Measurements from ENCODE around the gene NIPAL3.

DNA sequence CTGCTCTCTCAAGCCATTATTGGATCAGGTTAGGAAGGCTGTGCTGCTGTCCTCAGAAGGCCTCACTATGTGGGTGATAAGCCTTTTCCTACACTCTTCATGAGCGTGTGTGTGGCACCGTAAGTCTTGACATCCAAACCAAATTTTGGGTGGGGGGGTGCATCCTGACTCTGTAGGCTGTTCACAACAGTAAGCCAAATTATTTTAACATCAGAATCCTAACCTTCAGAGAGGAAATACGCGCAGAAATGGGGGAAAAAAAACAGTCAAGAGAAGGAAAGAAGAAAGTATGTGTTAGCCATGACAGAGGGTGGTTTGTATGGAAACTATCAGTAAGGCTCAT is 23.0 kb upstream of the NIPAL3 start:
- TF ChIP-seq, protein P1, sequence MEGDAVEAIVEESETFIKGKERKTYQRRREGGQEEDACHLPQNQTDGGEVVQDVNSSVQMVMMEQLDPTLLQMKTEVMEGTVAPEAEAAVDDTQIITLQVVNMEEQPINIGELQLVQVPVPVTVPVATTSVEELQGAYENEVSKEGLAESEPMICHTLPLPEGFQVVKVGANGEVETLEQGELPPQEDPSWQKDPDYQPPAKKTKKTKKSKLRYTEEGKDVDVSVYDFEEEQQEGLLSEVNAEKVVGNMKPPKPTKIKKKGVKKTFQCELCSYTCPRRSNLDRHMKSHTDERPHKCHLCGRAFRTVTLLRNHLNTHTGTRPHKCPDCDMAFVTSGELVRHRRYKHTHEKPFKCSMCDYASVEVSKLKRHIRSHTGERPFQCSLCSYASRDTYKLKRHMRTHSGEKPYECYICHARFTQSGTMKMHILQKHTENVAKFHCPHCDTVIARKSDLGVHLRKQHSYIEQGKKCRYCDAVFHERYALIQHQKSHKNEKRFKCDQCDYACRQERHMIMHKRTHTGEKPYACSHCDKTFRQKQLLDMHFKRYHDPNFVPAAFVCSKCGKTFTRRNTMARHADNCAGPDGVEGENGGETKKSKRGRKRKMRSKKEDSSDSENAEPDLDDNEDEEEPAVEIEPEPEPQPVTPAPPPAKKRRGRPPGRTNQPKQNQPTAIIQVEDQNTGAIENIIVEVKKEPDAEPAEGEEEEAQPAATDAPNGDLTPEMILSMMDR (IDR thresholded peaks at IDR 0.05) = no peak
- no peak for TF ChIP-seq POLR2AphosphoS5 (IDR thresholded peaks at IDR 0.05)

All from gastroesophageal sphincter (tissue), 3 donors.